Posterior vena cava (tissue), 2 donors: ENCODE measurements around the gene KHDC4. TPM values are rescaled to one million over a fixed set of nuclear protein-coding genes. Genes with fewer than 3 reads are reported as not detected.
"Not testable (repeated sequence)": the region's sequence is repeated elsewhere in the genome, so short reads cannot be mapped to it uniquely, and the experiment has no call there.

Source experiments
- DNase-seq: peaks from one replicate; pipeline ENCODE4 v3.0.0-alpha.2; 2020; ENCODE audit warnings: low spot score
- intact Hi-C, 2 donors: fragments of 100-400 bp; cut with DNase I; formaldehyde crosslinking; loops; one replicate each; pipeline versions ENCODE4 v1.14.1 to v1.14.2; 2022 to 2023
- total RNA-seq, 2 donors: library from RNA; stranded (reverse); fragmentation: NEBNext Ultra II Directional; extraction: Animal tissue kit (Norgen Biotek cat#: 25700); gene quantifications; one replicate each; pipeline ENCODE4 v1.2.1, GENCODE V29; 2021
- donor health status: DM: yes; HTN: yes; CAD: no.
- donor health status: DM: yes; HTN: yes; CAD: no.

The KHDC4 gene
- total RNA-seq, 2 donors from 2014 or later, result 28.6 to 28.8 TPM

GRCh38 chr1:155947292-155947691, 13.1 kb upstream of the KHDC4 start:
- no peak for DNase-seq
- intact Hi-C loops, result loop anchor here in 1 of 2 donors (5.0 kb wide), 1 partner anchor 45 kb away; no protein-coding TSS in a partner anchor

- DNase-seq, result no peak
- intact Hi-C loops, result loop anchor here in 1 of 2 donors (5.0 kb wide), 1 partner anchor 46 kb away; no protein-coding TSS in a partner anchor
Measured at GRCh38 chr1:155946633-155947219, 12.5 kb upstream of the KHDC4 start.

- DNase-seq, result no peak
- intact Hi-C loops, result no loop called here
Measured at GRCh38 chr1:155944444-155944799, 10.2 kb upstream of the KHDC4 start.

- DNase-seq, result no peak
- intact Hi-C loops, result no loop called here
Measured at GRCh38 chr1:155942578-155943141, 8.4 kb upstream of the KHDC4 start.

GRCh38 chr1:155941845-155942531, 7.8 kb upstream of the KHDC4 start:
- intact Hi-C loops, result no loop called here

GRCh38 chr1:155940993-155941844, 7.0 kb upstream of the KHDC4 start, which contains the start of gene RXFP4:
RXFP4 (plus strand) TSS chr1:155941638; CDS start chr1:155941710, 72 bp downstream.
- DNase-seq, result no peak
- intact Hi-C loops, result no loop called here

More at GRCh38 chr1:155941845-155942531, 7.8 kb upstream of the KHDC4 start:
- no peak for DNase-seq

GRCh38 chr1:155940482-155940992, 6.3 kb upstream of the KHDC4 start:
- intact Hi-C loops, result no loop called here
- no peak for DNase-seq

GRCh38 chr1:155938220-155938627, 4.0 kb upstream of the KHDC4 start:
- intact Hi-C loops, result loop anchor here in 1 of 2 donors (1.0 kb wide), 1 partner anchor 51 kb away; no protein-coding TSS in a partner anchor
- DNase-seq, result no peak

- intact Hi-C loops, result no loop called here
- no peak for DNase-seq
Measured at GRCh38 chr1:155934936-155935590, 850 bp upstream of the KHDC4 start.

GRCh38 chr1:155933591-155934096, 569 bp downstream of the KHDC4 start:
- DNase-seq, result no peak
- intact Hi-C loops, result no loop called here

GRCh38 chr1:155932487-155932886, 1.7 kb downstream of the KHDC4 start:
- intact Hi-C loops, result no loop called here
- DNase-seq, result no peak

GRCh38 chr1:155932081-155932480, 2.1 kb downstream of the KHDC4 start:
- intact Hi-C loops, result no loop called here
- DNase-seq, result no peak

- intact Hi-C loops, result no loop called here
- DNase-seq, result no peak
Measured at GRCh38 chr1:155931332-155932038, 2.7 kb downstream of the KHDC4 start.

GRCh38 chr1:155930725-155931124, 3.5 kb downstream of the KHDC4 start:
- DNase-seq, intact Hi-C loops: not testable (repeated sequence)

GRCh38 chr1:155929057-155929456, 5.2 kb downstream of the KHDC4 start:
- no peak for DNase-seq
- intact Hi-C loops, result no loop called here

GRCh38 chr1:155925506-155925905, 8.7 kb downstream of the KHDC4 start:
- intact Hi-C loops, result no loop called here
- DNase-seq, result no peak

- intact Hi-C loops, result no loop called here
- no peak for DNase-seq
Measured at GRCh38 chr1:155920717-155921116, 13.5 kb downstream of the KHDC4 start.

- intact Hi-C loops, result no loop called here
- DNase-seq, result no peak
Measured at GRCh38 chr1:155919801-155920200, 14.4 kb downstream of the KHDC4 start.
